Trophoblast cell (in vitro differentiated cells and primary cell): ENCODE measurements around the gene TJP2.

ENCODE experiments used
- DNase-seq, 2 donors: peaks; one replicate each; pipeline ENCODE4 v3.0.0-alpha.2; 2016
- H2AFZ ChIP-seq: 2 replicates; pipeline ENCODE4 v1.6.1; 2013; ENCODE audit warnings: low read length, moderate library complexity, mild to moderate bottlenecking; ENCODE audit not compliant: insufficient read depth, poor library complexity
- H2AK5ac ChIP-seq: 2 replicates; pipeline ENCODE4 v1.6.1; 2013; ENCODE audit warnings: mild to moderate bottlenecking, low read length
- H2BK120ac ChIP-seq: 2 replicates; pipeline ENCODE4 v1.6.1; 2013; ENCODE audit warnings: low read length, mild to moderate bottlenecking, moderate library complexity; ENCODE audit not compliant: insufficient read depth, poor library complexity
- H2BK12ac ChIP-seq: 2 replicates; pipeline ENCODE4 v1.6.1; 2013; ENCODE audit warnings: mild to moderate bottlenecking, low read length, moderate library complexity
- H2BK5ac ChIP-seq: 2 replicates; pipeline ENCODE4 v1.6.1; 2013; ENCODE audit warnings: low read length, low read depth, moderate library complexity, mild to moderate bottlenecking; ENCODE audit not compliant: poor library complexity
- H3K14ac ChIP-seq: 2 replicates; pipeline ENCODE4 v1.6.1; 2013; ENCODE audit warnings: mild to moderate bottlenecking, low read length
- H3K18ac ChIP-seq: 2 replicates; pipeline ENCODE4 v1.6.1; 2013; ENCODE audit warnings: mild to moderate bottlenecking, low read length
- H3K23ac ChIP-seq: 2 replicates; pipeline ENCODE4 v1.6.1; 2013; ENCODE audit warnings: low read length
- H3K27ac ChIP-seq: 2 replicates; pipeline ENCODE4 v1.5.1; 2013; ENCODE audit warnings: low read depth, mild to moderate bottlenecking, inconsistent platforms, low read length, moderate library complexity
- H3K27me3 ChIP-seq: 2 replicates; pipeline ENCODE4 v1.6.1; 2013; ENCODE audit warnings: inconsistent platforms, mild to moderate bottlenecking, low read length, moderate library complexity; ENCODE audit not compliant: insufficient read depth
- H3K36me3 ChIP-seq, 2 experiments: 1 replicate in 1 of 2; 2 replicates in 1 of 2; pipeline ENCODE4 v1.6.1; 2013; ENCODE audit warnings: low read length in 2 of 2, mild to moderate bottlenecking in 2 of 2, moderate library complexity in 1 of 2; ENCODE audit not compliant: insufficient read depth in 2 of 2, control insufficient read depth in 1 of 2
- H3K4ac ChIP-seq: 2 replicates; pipeline ENCODE4 v1.6.1; 2013; ENCODE audit warnings: low read depth, mild to moderate bottlenecking, low read length, moderate library complexity
- H3K4me1 ChIP-seq, 2 experiments: 1 replicate in 1 of 2; 2 replicates in 1 of 2; pipeline ENCODE4 v1.6.1; 2013; ENCODE audit warnings: low read length in 2 of 2, mild to moderate bottlenecking in 2 of 2, moderate library complexity in 1 of 2; ENCODE audit not compliant: insufficient read depth in 2 of 2, control insufficient read depth in 1 of 2
- H3K4me2 ChIP-seq: 2 replicates; pipeline ENCODE4 v1.6.1; 2013; ENCODE audit warnings: inconsistent platforms, mild to moderate bottlenecking, low read length, moderate library complexity
- H3K4me3 ChIP-seq: 2 replicates; pipeline ENCODE4 v1.5.1; 2013; ENCODE audit warnings: mild to moderate bottlenecking, low read depth, low read length, inconsistent platforms
- H3K79me1 ChIP-seq: one replicate; pipeline ENCODE4 v1.6.1; 2013; ENCODE audit warnings: low read length
- H3K79me2 ChIP-seq: 2 replicates; pipeline ENCODE4 v1.6.1; 2013; ENCODE audit warnings: low read length, mild to moderate bottlenecking; ENCODE audit not compliant: control insufficient read depth, insufficient read depth, poor library complexity
- H3K9ac ChIP-seq: 2 replicates; pipeline ENCODE4 v1.6.1; 2013; ENCODE audit warnings: mild to moderate bottlenecking, low read length
- H3K9me3 ChIP-seq: 2 replicates; pipeline ENCODE4 v1.6.1; 2013; ENCODE audit warnings: low read depth, mild to moderate bottlenecking, control low read depth, inconsistent platforms, low read length; ENCODE audit not compliant: insufficient read depth
- H4K12ac ChIP-seq: 2 replicates; pipeline ENCODE4 v1.6.1; 2013; ENCODE audit warnings: low read depth, mild to moderate bottlenecking, low read length, moderate library complexity
- H4K8ac ChIP-seq: 2 replicates; pipeline ENCODE4 v1.6.1; 2013; ENCODE audit warnings: low read depth, mild to moderate bottlenecking, low read length, moderate library complexity
- H4K91ac ChIP-seq: one replicate; pipeline ENCODE4 v1.6.1; 2013; ENCODE audit warnings: low read depth, mild to moderate bottlenecking, low read length, moderate library complexity
- WGBS: extraction: QIAGEN DNeasy Blood & Tissue Kit; methylation state at CpG from one replicate; pipeline ENCODE4 v1.1.7; 2013; ENCODE audit warnings: missing lambda C conversion rate; ENCODE audit not compliant: insufficient read length, insufficient coverage; ENCODE audit errors: extremely low coverage; 5-methylcytosine and 5-hydroxymethylcytosine counted together

Gene TJP2

DNA sequence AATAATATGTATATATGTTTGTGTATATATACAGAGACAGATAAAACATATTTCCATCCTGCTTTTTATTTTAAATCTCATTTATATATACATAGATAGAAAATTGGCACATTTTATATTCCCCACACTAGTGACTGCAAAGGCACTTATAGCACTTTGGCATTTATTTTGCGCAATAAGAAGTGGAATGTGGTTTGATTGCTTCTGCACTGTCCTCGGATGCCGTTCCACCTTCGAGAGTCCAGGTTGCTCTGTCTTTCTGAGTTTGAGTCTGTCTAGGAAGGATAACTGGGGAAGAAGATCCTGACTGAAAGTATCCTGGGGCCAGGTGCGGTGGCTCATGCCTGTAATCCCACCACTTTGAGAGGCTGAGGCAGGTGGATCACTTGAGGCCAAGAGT lies 84.5 kb downstream of the TJP2 start:
- Histone ChIP-seq H3K18ac (no peak overlapping the region), H4K8ac (no peak overlapping the region), H2BK5ac (no peak overlapping the region), H3K4ac (no peak overlapping the region), H3K4me1 (no peaks in the 10 kb centered on the region), H4K12ac (no peak overlapping the region), H3K79me1 (no peaks in the 10 kb centered on the region), H2BK120ac (no peak overlapping the region), H3K27me3 (no peaks in the 10 kb centered on the region), H3K4me2 (no peak overlapping the region), H2AFZ (no peak overlapping the region), H3K27ac (no peak overlapping the region), H3K79me2 (no peaks in the 10 kb centered on the region), H2BK12ac (no peak overlapping the region), H3K36me3 (peaks cover 16 to 17% of the 10 kb centered on the region in 2 experiments), H3K23ac (no peak overlapping the region), H2AK5ac (no peak overlapping the region), H3K9me3 (peaks cover 3% of the 10 kb centered on the region), H3K9ac (no peak overlapping the region), H3K4me3 (no peak overlapping the region), H3K14ac (no peak overlapping the region), H4K91ac (no peak overlapping the region)
- WGBS: no CpG with 5 or more reads among the region's 5 CpGs
- DNase-seq: peak; percentile 63 to 88

GRCh38 chr9:69260161-69260560 lies 86.1 kb downstream of the TJP2 start:
- no peak overlapping the region for H3K4me2 ChIP-seq
- no peaks in the 10 kb centered on the region for H3K79me2 ChIP-seq
- H3K9ac ChIP-seq: no peak overlapping the region
- no peak overlapping the region for H2AFZ ChIP-seq
- no peak overlapping the region for H3K18ac ChIP-seq
- H3K14ac ChIP-seq: no peak overlapping the region
- no peak overlapping the region for H3K27ac ChIP-seq
- no peak overlapping the region for H2BK12ac ChIP-seq
- no peak overlapping the region for H2BK5ac ChIP-seq
- no peaks in the 10 kb centered on the region for H3K27me3 ChIP-seq
- H3K79me1 ChIP-seq: no peaks in the 10 kb centered on the region
- peaks cover 8 to 9% of the 10 kb centered on the region in 2 experiments for H3K36me3 ChIP-seq
- no peak overlapping the region for H4K91ac ChIP-seq
- H4K12ac ChIP-seq: no peak overlapping the region
- H3K4me3 ChIP-seq: no peak overlapping the region
- no peaks in the 10 kb centered on the region for H3K4me1 ChIP-seq
- no peaks in the 10 kb centered on the region for H3K9me3 ChIP-seq
- H4K8ac ChIP-seq: no peak overlapping the region
- H3K4ac ChIP-seq: no peak overlapping the region
- no peak overlapping the region for H3K23ac ChIP-seq
- no peak for DNase-seq
- no CpG with 5 or more reads among the region's 5 CpGs for WGBS
- H2AK5ac ChIP-seq: no peak overlapping the region
- no peak overlapping the region for H2BK120ac ChIP-seq

DNA sequence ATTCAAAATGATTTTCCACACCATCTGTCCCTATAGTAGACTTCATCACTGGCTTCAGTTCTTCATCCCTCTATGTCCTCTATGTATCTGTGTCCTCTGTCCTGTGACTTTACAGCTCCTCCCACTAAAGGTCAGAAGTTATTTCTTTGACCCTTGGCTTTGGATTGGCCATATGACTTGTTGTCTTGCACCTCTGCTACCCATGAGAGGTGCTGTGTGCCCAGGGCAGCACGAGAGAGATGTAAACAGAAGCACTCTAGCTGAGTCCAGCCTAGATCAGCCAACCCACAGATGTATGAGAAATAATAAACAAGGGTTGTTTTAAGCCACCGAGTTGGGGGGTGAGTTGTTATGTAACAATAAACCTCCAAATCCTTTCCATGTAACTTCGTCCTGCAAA lies 87.6 kb downstream of the TJP2 start:
- no CpG with 5 or more reads among the region's 3 CpGs for WGBS
- no peak overlapping the region for H3K23ac ChIP-seq
- H3K4ac ChIP-seq: no peak overlapping the region
- no peak overlapping the region for H3K27ac ChIP-seq
- no peaks in the 10 kb centered on the region for H3K9me3 ChIP-seq
- no peak overlapping the region for H2BK120ac ChIP-seq
- no peak for DNase-seq
- no peaks in the 10 kb centered on the region for H3K27me3 ChIP-seq
- H4K8ac ChIP-seq: no peak overlapping the region
- no peak overlapping the region for H2AFZ ChIP-seq
- H3K79me2 ChIP-seq: no peaks in the 10 kb centered on the region
- no peak overlapping the region for H3K4me2 ChIP-seq
- H2AK5ac ChIP-seq: no peak overlapping the region
- no peaks in the 10 kb centered on the region for H3K79me1 ChIP-seq
- peaks cover 4 to 7% of the 10 kb centered on the region in 2 experiments for H3K36me3 ChIP-seq
- H3K4me1 ChIP-seq: no peaks in the 10 kb centered on the region
- no peak overlapping the region for H3K18ac ChIP-seq
- H2BK12ac ChIP-seq: no peak overlapping the region
- H3K4me3 ChIP-seq: no peak overlapping the region
- H2BK5ac ChIP-seq: no peak overlapping the region
- no peak overlapping the region for H3K14ac ChIP-seq
- no peak overlapping the region for H4K91ac ChIP-seq
- no peak overlapping the region for H4K12ac ChIP-seq
- no peak overlapping the region for H3K9ac ChIP-seq

DNA sequence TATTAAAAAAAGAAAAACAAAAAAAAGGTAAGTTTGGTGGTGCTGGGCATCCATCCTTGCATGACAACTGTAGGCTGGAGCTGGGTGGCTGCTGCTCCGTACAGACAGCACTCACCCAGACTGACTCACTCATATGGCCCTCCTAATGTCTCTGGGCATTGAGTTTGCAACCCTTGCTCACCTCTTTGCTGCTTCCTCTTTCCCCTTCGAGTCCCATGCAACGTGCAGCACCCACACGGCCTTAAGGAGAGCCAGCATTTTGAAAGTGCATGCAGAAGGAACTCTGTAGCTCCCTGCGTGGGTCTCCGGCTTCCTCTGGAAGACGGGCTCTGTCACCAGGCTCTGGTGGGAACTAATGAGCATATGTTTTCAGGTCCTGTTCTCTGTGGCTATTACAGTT lies 90.4 kb downstream of the TJP2 start:
- DNase-seq: no peak
- H3K9ac ChIP-seq: no peak overlapping the region
- H3K23ac ChIP-seq: no peak overlapping the region
- no peaks in the 10 kb centered on the region for H3K36me3 ChIP-seq
- H3K4me3 ChIP-seq: no peak overlapping the region
- no peaks in the 10 kb centered on the region for H3K79me2 ChIP-seq
- H3K4me1 ChIP-seq: no peaks in the 10 kb centered on the region
- no peak overlapping the region for H2AFZ ChIP-seq
- no peaks in the 10 kb centered on the region for H3K27me3 ChIP-seq
- no peak overlapping the region for H2BK12ac ChIP-seq
- no peak overlapping the region for H3K14ac ChIP-seq
- no CpG with 5 or more reads among the region's 7 CpGs for WGBS
- H3K4ac ChIP-seq: no peak overlapping the region
- H3K18ac ChIP-seq: no peak overlapping the region
- no peak overlapping the region for H3K4me2 ChIP-seq
- no peak overlapping the region for H2BK5ac ChIP-seq
- no peaks in the 10 kb centered on the region for H3K9me3 ChIP-seq
- no peak overlapping the region for H2BK120ac ChIP-seq
- no peaks in the 10 kb centered on the region for H3K79me1 ChIP-seq
- H4K12ac ChIP-seq: no peak overlapping the region
- H2AK5ac ChIP-seq: no peak overlapping the region
- H4K8ac ChIP-seq: no peak overlapping the region
- no peak overlapping the region for H4K91ac ChIP-seq
- no peak overlapping the region for H3K27ac ChIP-seq
